ENCODE measurements around the gene MC1R. TPM values are rescaled to one million over a fixed set of nuclear protein-coding genes. Genes with fewer than 3 reads are reported as not detected.

MC1R gene
- total RNA-seq, 6 experiments from 2014 or later = 2.1 to 3.2 (median 3.0) TPM

DNA sequence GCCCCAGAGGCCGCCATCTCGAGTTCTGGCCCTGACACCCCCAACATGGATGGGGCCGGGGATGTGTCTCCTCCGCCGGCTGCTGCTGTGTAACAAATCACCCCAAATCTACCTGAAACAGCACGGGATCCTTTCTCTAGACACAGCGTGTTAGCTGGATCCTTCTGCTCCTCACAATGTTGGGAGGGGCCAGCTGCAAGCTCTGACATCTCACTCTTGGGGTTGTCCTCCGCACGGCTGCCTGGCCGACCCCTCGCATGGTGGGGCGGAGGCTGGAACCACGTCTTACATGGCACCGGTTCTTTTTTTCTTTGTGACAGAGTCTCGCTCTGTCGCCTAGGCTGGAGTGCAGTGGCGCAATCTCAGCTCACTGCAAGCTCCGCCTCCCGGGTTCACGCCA is 18.3 kb downstream of the MC1R start:
- DNase-seq = no peak
- Mint-ChIP-seq H3K4me1 (ENCODE audit: low read depth) (no peaks in the 10 kb centered on the region), H3K27ac (no peak overlapping the region), H3K4me3 (no peak overlapping the region), H3K9me3 (no peaks in the 10 kb centered on the region), H3K27me3 (ENCODE audit: insufficient read depth) (peaks cover 3% of the 10 kb centered on the region), H3K36me3 (ENCODE audit: low read depth) (peaks cover 23% of the 10 kb centered on the region)
- no peak for TF ChIP-seq CTCF (IDR thresholded peaks at IDR 0.05)

GRCh38 chr16:89938175-89938885 is 19.7 kb downstream of the MC1R start:
- TF ChIP-seq CTCF (IDR thresholded peaks at IDR 0.05) = no peak
- no peaks in the 10 kb centered on the region for H3K9me3 Mint-ChIP-seq

DNA sequence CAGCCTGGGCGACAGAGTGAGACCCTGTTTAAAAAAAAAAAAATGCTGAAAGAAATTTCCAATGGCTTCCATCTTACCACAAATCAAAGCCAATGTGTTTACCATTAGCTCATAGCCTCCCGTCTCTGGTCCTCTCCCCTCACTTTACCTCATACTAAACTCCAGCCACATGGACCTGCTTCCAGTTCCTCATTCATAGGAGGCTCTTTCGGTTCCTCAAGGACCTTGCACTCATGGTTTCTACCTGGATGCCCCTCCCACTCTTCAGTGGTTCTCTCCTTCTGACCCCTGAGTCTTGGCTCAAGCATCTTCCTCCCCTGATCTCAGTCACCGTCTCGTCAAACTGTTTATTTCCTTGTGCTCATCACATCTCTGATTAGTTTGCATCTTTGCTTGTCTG is 26.1 kb downstream of the MC1R start:
- Mint-ChIP-seq H3K27ac (no peak overlapping the region), H3K27me3 (ENCODE audit: insufficient read depth) (no peaks in the 10 kb centered on the region; the same call in 1 of the 2 replicates), H3K36me3 (ENCODE audit: low read depth) (no peaks in the 10 kb centered on the region), H3K9me3 (no peaks in the 10 kb centered on the region), H3K4me3 (no peak overlapping the region), H3K4me1 (ENCODE audit: low read depth) (peaks cover 7% of the 10 kb centered on the region)
- no peak for DNase-seq
- TF ChIP-seq CTCF (IDR thresholded peaks at IDR 0.05) = no peak

More at GRCh38 chr16:89938175-89938885, 19.7 kb downstream of the MC1R start:
- Mint-ChIP-seq H3K4me1 (ENCODE audit: low read depth) (no peaks in the 10 kb centered on the region), H3K36me3 (ENCODE audit: low read depth) (peaks cover 12% of the 10 kb centered on the region), H3K27me3 (ENCODE audit: insufficient read depth) (no peaks in the 10 kb centered on the region; the same call in 1 of the 2 replicates), H3K4me3 (no peak overlapping the region), H3K27ac (no peak overlapping the region)
- no peak for DNase-seq

GRCh38 chr16:89945654-89946053 is 27.0 kb downstream of the MC1R start:
- H3K27ac Mint-ChIP-seq = no peak overlapping the region
- peaks cover 12% of the 10 kb centered on the region for H3K4me1 Mint-ChIP-seq (ENCODE audit: low read depth)

DNA sequence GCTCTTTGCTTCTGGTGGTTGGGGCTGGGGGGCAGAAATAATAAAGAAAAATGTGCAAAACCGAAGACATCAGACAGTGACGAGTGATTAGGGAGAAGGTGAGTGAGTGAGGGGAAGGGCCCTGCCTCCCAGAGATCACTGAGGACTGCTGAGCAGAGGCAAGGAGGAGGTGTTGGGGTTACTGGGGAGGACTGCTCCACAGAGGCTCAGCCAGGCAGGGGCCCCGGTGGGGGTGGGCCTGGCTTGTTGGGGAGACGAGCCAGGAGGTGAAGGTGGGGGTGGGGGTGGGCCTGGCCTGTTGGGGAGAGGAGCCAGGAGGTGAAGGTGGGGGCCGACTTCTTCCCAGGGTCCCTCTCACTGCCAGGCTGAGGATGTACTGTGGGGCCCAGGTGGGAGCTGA is 27.9 kb downstream of the MC1R start:
- no peaks in the 10 kb centered on the region for H3K36me3 Mint-ChIP-seq (ENCODE audit: low read depth)
- H3K27ac Mint-ChIP-seq = no peak overlapping the region
- DNase-seq = no peak
- H3K4me1 Mint-ChIP-seq (ENCODE audit: low read depth) = peaks cover 12% of the 10 kb centered on the region
- no peaks in the 10 kb centered on the region; the same call in 1 of the 2 replicates for H3K27me3 Mint-ChIP-seq (ENCODE audit: insufficient read depth)
- H3K9me3 Mint-ChIP-seq = no peaks in the 10 kb centered on the region
- no peak overlapping the region for H3K4me3 Mint-ChIP-seq
- TF ChIP-seq CTCF (IDR thresholded peaks at IDR 0.05) = no peak

More at GRCh38 chr16:89945654-89946053, 27.0 kb downstream of the MC1R start:
- no peak for DNase-seq
- H3K4me3 Mint-ChIP-seq = no peak overlapping the region
- TF ChIP-seq CTCF (IDR thresholded peaks at IDR 0.05) = 0 out of 2 replicates have a peak, but pooled peaks have one; percentile 12
- H3K27me3 Mint-ChIP-seq (ENCODE audit: insufficient read depth) = no peaks in the 10 kb centered on the region; the same call in 1 of the 2 replicates
- no peaks in the 10 kb centered on the region for H3K36me3 Mint-ChIP-seq (ENCODE audit: low read depth)
- H3K9me3 Mint-ChIP-seq = no peaks in the 10 kb centered on the region

All from HFFc6 (cell line).